HFFc6 (cell line): Measurements from ENCODE around the gene CYBC1. TPM values are rescaled to one million over a fixed set of nuclear protein-coding genes. Genes with fewer than 3 reads are reported as not detected.

ENCODE experiments used
- DNase-seq: peaks from one replicate; pipeline ENCODE4 v3.0.0-alpha.2; 2018
- H3K27ac Mint-ChIP-seq: 2 replicates; pipeline ENCODE4 v1.8.0; 2020; ENCODE audit warnings: mild to moderate bottlenecking, mixed read lengths
- H3K27me3 Mint-ChIP-seq: 2 replicates; pipeline ENCODE4 v1.8.0; 2021; ENCODE audit warnings: mild to moderate bottlenecking, moderate library complexity, mixed read lengths; ENCODE audit not compliant: insufficient read depth
- H3K36me3 Mint-ChIP-seq: 2 replicates; pipeline ENCODE4 v1.8.0; 2021; ENCODE audit warnings: low read depth, mixed read lengths
- H3K4me1 Mint-ChIP-seq: 2 replicates; pipeline ENCODE4 v1.8.0; 2020; ENCODE audit warnings: low read depth, mixed read lengths
- H3K4me3 Mint-ChIP-seq: 2 replicates; pipeline ENCODE4 v1.8.0; 2020; ENCODE audit warnings: mild to moderate bottlenecking, moderate library complexity, mixed read lengths
- H3K9me3 Mint-ChIP-seq: 2 replicates; pipeline ENCODE4 v1.8.0; 2020; ENCODE audit warnings: mild to moderate bottlenecking, mixed read lengths
- total RNA-seq, 6 experiments: library from RNA; stranded (reverse); fragmentation: NEBNext Ultra II Directional; extraction: Animal tissue kit (Norgen Biotek cat#: 25700); gene quantifications; 2 replicates in 1 of 6; 3 replicates in 5 of 6; pipeline ENCODE4 v1.2.3, GENCODE V29; 2021
- TF ChIP-seq, protein P1 (sequence below): fragments of 200-600 bp; sonication (generic); IDR thresholded peaks from 2 replicates; pipeline ENCODE4 v1.5.0; 2021; ENCODE audit warnings: antibody characterized with exemption, mild to moderate bottlenecking

Gene CYBC1
- total RNA-seq, 6 experiments from 2014 or later = 47.4 to 60.5 (median 48.7) TPM

DNA sequence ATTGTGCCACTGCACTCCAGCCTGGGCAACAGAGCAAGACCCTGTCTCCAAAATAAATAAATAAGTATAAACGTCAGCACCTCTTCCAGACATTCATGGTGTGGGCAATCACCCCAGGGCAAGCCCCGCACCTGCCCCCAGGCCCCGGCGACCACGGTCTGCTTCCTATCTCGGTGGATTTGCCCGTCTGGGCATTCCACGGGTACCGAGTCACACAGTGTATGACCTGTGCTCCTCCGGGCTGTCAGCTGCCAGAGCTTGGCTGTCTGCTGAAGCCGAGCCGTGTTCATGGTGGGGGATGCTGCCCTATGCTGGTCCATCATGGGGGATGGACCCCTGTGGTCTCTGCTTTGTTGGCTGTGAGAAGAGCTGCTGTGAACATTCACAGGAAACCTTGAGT lies 15.4 kb downstream of the CYBC1 start:
- H3K9me3 Mint-ChIP-seq = no peaks in the 10 kb centered on the region
- TF ChIP-seq, protein P1, sequence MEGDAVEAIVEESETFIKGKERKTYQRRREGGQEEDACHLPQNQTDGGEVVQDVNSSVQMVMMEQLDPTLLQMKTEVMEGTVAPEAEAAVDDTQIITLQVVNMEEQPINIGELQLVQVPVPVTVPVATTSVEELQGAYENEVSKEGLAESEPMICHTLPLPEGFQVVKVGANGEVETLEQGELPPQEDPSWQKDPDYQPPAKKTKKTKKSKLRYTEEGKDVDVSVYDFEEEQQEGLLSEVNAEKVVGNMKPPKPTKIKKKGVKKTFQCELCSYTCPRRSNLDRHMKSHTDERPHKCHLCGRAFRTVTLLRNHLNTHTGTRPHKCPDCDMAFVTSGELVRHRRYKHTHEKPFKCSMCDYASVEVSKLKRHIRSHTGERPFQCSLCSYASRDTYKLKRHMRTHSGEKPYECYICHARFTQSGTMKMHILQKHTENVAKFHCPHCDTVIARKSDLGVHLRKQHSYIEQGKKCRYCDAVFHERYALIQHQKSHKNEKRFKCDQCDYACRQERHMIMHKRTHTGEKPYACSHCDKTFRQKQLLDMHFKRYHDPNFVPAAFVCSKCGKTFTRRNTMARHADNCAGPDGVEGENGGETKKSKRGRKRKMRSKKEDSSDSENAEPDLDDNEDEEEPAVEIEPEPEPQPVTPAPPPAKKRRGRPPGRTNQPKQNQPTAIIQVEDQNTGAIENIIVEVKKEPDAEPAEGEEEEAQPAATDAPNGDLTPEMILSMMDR = no peak

DNA sequence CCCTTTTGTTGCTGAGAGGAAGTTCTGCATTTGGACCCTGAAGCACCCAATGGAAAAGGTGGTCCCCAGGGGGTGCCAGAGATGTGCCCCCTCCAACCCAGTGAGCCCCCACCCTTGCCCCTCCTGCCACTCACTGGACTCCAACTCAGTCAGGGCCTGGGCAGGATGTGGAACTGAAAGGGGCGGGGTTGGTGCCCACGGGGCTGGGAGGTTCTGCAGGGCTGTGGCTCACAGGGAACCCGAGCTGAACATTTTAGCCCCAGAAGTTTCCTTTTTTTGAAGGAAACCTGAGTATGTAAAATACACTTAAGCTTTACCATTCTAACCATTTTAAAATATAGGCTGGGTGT lies 16.4 kb downstream of the CYBC1 start:
- H3K27ac Mint-ChIP-seq = no peak overlapping the region
- H3K4me3 Mint-ChIP-seq = no peak overlapping the region
- peaks cover 7% of the 10 kb centered on the region for H3K27me3 Mint-ChIP-seq
- no peak for DNase-seq
- no peaks in the 10 kb centered on the region for H3K36me3 Mint-ChIP-seq
- peaks cover 13% of the 10 kb centered on the region for H3K4me1 Mint-ChIP-seq
- no peaks in the 10 kb centered on the region for H3K9me3 Mint-ChIP-seq
- TF ChIP-seq, protein P1 = no peak

More for the DNA sequence above, 15.4 kb downstream of the CYBC1 start:
- peaks cover 1% of the 10 kb centered on the region; the same call in 1 of the 2 replicates for H3K27me3 Mint-ChIP-seq
- H3K4me1 Mint-ChIP-seq = peaks cover 7% of the 10 kb centered on the region
- H3K27ac Mint-ChIP-seq = no peak overlapping the region
- H3K4me3 Mint-ChIP-seq = no peak overlapping the region
- H3K36me3 Mint-ChIP-seq = no peaks in the 10 kb centered on the region
- DNase-seq = no peak

DNA sequence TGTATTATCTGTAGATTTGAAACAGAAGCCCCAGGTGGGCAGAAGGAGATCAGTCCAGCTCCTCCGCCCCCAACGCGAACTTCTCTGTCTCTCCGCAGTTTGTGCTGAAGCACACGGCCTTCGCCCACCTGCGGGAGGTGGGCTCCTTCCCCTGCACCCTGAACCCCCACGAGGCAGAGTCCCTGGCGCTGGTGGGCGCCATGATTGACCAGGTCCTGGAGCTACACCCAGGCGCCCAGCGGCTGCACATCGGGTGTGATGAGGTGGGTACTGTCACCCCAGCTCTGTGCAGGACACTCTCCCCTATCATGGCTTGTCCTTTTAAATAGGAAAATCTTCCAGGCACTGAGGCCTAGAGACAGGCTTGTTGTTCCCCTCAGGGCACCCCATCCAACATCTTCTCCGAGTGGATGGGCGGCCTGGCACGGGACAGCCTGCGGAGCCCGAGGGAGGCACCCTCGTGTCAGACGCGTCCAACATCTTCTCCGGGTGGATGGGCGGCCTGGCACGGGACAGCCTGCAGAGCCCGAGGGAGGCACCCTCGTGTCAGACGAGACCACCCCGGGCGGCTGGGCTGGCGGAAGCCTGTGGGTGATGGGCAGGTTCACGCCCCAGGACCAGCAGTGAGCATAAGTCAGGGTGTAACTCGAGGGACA lies 16.9 kb downstream of the CYBC1 start:
- no peaks in the 10 kb centered on the region for H3K36me3 Mint-ChIP-seq
- DNase-seq = no peak
- no peak overlapping the region for H3K4me3 Mint-ChIP-seq
- no peak overlapping the region for H3K27ac Mint-ChIP-seq
- TF ChIP-seq, protein P1 = no peak
- H3K9me3 Mint-ChIP-seq = no peaks in the 10 kb centered on the region
- peaks cover 13% of the 10 kb centered on the region for H3K4me1 Mint-ChIP-seq
- H3K27me3 Mint-ChIP-seq = peaks cover 7% of the 10 kb centered on the region

DNA sequence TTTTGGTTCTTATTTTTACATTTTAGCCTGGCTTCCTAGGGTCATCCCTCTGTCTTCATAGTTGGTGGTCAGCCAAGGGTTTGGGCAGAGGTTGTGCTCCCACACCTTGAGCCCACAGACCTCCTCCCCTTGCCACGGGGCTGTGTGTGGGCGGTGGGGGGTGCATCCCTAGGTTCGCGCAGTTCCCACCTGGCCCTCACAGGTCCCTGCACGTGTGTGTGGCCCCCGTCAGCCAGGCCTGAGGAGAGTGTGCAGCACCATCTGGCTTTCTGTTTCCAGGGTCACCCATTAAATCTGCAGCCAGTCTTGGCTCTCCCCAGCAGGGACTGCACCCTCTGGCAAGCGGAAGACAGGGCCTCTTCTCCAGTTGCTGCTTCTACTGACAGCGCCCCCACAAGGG lies 18.5 kb downstream of the CYBC1 start:
- no peak overlapping the region for H3K27ac Mint-ChIP-seq
- peaks cover 13% of the 10 kb centered on the region for H3K4me1 Mint-ChIP-seq
- no peak overlapping the region for H3K4me3 Mint-ChIP-seq
- TF ChIP-seq, protein P1 = no peak
- H3K27me3 Mint-ChIP-seq = peaks cover 7% of the 10 kb centered on the region
- no peak for DNase-seq
- H3K9me3 Mint-ChIP-seq = no peaks in the 10 kb centered on the region
- H3K36me3 Mint-ChIP-seq = no peaks in the 10 kb centered on the region

DNA sequence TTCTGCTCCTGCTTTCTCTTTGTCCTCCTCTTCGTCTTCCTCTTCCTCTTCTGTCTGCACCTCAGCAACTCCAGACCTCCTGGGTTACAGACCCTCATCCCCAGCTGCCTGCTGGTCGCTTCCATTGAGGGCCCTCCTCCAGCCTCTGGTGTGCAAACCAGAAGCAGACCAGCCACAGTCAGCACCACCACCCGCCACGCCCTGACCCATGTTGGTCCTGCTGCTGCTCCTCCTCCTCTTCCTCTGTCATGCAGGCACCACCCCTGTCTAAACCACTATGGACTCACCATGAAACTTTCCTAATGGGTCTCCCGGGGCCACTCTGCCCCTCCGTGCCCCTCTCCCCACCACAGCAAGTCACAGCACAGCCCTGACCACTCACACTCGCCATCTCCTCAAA lies 20.7 kb downstream of the CYBC1 start:
- no peak overlapping the region for H3K27ac Mint-ChIP-seq
- H3K4me1 Mint-ChIP-seq = peaks cover 7% of the 10 kb centered on the region; the same call in 1 of the 2 replicates
- DNase-seq = no peak
- no peaks in the 10 kb centered on the region for H3K9me3 Mint-ChIP-seq
- TF ChIP-seq, protein P1 = no peak
- no peak overlapping the region for H3K4me3 Mint-ChIP-seq
- H3K36me3 Mint-ChIP-seq = no peaks in the 10 kb centered on the region
- peaks cover 11% of the 10 kb centered on the region for H3K27me3 Mint-ChIP-seq
